RPMI7951 (cell line): ENCODE measurements around the gene TJP3. TPM values are rescaled to one million over a fixed set of nuclear protein-coding genes. Genes with fewer than 3 reads are reported as not detected.

Experiments used
- DNase-seq: peaks from one replicate; pipeline ENCODE4 v3.0.0-alpha.2; 2012; ENCODE audit warnings: low read depth
- total RNA-seq: library from RNA; depleted of rRNA; stranded (reverse); fragments of >200 nt; shearing (Covaris generic); gene quantifications from 2 replicates; pipeline ENCODE4 v1.2.3, GENCODE V29; 2014

TJP3 gene
- total RNA-seq, 1 experiment from 2014 or later: not detected

DNA sequence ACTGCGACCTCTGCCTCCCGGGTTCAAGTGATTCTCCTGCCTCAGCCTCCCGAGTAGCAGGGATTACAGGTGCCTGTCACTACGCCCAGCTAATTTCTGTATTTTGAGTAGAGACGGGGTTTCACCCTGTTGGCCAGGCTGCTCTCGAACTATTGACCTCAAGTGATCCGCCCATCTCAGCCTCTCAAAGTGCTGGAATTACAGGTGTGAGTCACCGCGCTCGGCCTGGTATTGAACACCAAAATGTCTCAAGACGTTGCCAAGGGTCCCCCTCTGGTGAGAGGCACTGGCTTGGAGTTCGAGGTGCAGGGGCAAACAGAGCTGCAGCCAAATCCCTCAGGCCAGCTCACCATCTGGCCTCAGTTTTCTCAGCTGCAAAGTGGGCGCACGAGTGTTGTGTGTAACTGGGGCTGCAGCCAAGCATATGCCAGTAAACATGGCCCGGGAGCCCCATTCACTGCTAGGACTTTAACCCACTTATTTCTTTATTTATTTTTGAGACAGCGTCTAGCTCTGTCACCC lies 8.0 kb downstream of the TJP3 start:
- DNase-seq: no peak

DNA sequence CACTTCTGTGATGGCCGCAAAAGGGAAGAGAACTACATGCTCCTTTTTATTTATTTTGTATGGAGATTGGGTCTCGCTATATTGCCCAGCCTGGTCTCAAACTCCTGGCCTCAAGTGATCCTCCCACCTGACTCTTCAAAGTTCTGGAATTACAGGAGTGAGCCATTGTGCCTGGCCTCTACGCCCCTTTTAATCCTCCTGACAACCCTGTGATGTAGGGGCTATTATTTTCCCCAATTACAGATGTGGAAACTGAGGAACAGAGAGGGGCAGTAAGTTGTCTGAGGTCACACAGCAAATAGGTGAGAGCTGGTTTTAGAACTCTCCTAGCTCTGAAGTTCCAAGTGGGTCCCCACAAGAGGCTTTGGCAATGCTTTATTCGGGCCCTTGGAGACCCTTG lies 11.7 kb downstream of the TJP3 start:
- no peak for DNase-seq

DNA sequence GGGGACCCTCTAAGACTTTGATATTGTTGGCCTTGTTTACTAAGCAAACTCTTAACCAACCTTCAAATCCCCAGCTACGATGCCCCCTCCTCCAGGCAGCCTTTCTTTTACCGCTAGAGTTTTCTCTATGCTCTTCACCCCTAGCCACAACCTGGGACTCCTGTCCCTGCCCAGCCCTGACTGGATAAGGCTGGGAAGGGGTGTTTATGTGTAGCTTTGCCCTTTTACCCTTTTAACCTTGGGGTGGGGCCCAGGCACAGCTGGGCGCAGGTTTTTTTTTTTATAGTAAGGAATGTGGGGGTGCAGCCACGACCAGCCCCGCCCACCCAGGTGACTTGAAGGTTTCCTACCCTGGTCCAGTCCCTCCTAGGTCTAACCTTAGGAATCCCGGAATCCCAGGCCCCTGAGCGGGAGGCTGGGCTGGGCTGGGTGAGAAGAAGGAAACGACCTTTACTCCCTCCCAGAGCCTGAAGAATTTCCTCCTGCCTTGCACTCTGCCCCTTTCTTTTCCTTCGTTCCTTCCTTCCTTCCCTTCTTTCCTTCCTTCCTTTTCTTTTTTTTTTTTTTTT lies 12.2 kb downstream of the TJP3 start:
- no peak for DNase-seq

DNA sequence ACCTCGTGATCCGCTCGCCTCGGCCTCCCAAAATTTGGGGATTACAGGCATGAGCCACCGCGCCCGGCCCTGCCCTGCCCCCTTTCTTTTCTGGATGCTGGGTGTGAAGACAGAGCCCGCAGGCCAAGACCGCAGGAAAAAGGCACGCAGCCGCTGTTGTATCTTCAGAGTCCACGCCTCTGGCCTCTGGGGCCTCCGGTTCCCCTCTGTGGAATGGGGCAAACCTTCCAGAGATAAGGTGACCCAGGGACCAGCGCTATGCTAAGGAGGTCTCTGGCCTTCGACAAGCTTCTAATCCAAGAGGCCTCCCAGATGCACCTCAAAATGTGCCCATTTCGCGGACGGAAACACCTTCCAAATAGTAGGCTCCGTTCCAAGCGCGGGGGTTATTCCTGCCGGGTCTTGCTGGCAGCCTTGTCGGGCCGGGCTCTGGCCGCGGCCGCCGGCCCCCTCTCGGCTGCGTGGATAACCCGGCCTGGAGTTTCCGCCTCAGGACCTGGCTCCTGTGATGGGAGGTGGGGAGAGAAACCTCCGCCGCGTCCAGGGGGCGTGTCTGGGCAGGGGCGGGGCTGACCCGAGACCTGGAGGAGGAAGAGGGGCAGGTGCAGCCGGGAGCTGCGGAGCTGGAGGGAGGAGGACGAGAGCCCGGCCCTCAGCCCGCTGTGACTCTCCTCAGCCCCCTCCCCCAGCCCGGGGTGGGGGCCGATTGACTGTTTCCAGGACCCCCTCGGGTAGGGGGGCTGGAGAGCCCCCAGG lies 13.1 kb downstream of the TJP3 start:
- DNase-seq: peak; percentile 71

DNA sequence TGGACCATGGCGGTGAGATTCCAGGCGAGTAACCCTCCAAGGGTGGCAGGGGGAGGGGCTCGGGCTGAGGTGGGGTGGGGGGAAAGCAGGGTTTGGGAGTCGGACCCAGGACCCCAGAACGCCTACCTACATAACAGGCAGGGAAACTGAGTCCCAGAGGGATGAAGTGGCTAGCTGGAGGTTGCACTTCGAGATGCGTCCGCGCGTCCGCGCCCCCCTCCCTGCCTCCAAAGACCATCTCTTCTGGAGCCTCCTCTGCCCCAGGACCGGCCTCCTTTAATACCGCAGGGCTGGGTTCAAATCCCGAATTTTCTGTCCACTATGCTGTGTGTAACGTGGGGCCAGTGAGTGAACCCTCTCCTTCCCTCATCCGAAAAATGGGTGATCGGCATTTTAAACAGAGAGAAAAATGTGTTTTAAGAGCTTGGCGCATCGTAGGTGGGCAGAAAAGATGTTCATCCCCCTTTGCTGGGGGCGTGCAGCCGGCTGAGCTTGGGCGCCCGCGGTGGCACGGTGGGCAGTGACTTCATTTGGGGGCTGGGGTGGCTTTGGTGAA lies 13.8 kb downstream of the TJP3 start:
- DNase-seq: no peak

DNA sequence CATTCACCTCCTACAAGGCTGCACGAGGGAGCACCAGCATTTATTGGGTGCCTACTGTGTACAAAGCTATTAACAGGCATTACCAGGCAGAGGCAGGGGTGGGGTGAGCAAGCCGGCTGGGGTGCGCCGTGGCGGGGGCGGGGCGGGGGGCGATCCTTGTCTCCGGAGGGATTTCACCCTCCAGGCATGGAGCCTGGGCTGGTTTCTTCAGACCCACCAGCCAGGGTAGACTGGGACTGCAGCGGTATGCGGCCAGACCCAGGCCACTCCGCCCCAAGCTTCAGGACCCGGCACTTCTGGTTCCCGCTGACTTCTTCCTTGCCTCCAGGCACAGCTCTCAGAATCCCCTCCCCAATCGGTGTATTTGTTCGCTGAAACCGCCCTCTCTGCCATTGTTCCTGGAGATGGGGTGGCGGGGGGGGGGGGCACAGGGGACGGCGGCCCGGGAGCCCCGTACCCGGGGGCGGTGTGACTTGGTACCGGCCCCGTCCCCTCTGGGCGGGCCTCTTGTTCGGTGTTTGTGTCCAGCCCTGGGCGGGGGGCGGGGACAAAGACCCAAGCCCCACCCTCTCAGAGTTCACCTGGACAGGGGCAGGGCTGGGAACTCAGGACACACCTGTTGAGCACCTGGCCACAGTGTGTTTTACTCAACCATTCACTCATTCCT lies 14.4 kb downstream of the TJP3 start:
- no peak for DNase-seq

DNA sequence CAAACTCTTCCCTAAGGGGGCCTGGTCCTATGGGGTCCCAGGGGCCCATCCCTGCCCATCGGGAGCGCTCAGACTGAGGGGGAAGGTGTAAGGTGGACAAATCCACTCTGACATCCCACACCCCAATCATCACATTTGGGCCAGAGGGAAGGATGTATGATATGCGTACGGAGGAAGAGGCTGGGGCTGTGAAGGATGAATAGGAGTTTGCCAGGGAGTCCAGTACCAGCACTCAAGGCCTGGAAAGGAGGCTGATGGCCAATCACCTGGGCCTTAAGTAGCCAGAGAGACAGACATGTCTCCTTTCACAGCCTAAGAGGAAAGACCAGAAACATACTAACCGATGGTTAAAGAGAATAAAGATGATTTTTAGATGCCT lies 14.9 kb downstream of the TJP3 start:
- DNase-seq: no peak

DNA sequence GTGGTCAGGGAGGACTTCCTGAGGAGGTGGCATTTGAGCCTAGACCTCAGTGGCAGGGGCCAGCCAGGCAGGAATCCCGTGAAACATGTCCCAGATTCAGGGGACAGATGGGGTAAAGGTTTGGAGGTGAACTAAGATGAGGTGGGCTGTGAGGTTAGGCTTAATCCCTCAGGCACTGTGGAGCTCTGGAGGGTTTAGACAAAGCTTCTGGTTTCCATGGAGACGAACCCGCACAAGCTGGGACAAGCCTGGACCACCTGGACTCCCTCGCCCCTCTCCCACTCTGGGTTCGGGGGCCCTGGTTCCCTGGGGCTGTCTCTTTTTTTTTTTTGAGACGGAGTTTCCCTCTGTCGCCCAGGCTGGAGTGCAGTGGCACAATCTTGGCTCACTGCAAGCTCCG lies 15.7 kb downstream of the TJP3 start:
- DNase-seq: no peak

DNA sequence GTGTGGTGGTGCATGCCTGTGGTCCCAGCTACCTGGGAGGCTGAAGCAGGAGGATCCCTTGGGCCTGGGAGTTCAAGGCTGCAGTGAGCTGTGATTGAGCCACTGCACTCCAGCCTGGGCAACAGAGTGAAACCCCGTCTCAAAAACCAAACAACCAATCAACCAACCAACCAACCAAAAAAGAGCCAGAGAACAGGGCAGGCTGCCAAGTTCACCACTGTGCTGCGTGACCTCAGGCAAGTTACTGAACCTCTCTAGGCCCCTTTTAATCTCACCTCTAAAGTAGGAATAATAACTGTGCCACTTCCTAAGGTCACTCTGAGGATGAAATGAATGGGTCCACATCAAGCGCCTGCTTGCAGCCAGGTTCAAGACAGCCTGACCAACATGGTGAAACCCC lies 16.9 kb downstream of the TJP3 start:
- no peak for DNase-seq

DNA sequence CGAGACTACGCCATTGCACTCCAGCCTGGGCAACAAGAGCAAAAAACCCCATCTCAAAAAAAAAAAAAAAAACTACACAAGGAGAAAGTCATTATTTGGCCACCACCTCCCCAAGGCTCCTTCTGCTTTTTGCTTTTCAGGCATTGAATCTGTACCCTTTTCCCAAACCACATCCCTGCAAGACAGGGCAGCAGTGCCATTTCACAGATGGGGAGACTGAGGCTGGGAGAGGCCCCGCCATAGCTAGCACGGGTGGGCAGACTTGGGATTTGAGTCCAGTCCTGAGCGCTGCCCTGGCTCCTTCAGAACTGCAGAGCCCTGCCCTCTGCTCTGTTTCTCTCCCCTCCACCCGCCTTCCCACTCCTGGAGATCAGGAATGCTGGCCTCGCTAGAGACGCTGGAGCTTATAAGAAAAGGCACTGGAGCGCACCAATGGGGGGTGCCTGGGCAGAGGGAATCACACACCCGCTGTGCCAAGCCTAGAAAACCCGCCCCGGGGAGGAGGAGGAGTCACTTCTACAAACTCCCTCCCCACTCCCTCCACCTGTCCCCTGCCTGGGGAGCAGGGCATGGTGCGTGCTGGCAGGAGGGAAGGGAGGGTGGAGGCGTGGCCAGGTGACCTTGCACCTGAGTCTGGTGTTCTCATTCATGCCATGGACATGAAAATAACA lies 17.6 kb downstream of the TJP3 start:
- peak; percentile 25 for DNase-seq

DNA sequence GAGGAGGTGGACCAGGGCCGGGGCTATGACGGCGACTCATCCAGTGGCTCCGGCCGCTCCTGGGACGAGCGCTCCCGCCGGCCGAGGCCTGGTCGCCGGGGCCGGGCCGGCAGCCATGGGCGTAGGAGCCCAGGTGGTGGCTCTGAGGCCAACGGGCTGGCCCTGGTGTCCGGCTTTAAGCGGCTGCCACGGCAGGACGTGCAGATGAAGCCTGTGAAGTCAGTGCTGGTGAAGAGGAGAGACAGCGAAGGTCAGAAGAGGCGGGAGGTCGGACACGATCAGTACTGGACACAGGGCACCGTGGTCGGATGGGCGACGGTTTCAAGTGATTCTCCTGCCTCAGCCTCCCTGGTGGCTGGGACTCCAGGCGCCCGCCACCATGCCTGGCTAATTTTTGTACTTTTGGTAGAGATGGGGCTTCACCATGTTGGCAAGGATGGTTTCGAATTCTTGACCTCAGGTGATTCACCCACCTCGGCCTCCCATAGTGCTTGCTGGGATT lies 22.3 kb downstream of the TJP3 start:
- no peak for DNase-seq

DNA sequence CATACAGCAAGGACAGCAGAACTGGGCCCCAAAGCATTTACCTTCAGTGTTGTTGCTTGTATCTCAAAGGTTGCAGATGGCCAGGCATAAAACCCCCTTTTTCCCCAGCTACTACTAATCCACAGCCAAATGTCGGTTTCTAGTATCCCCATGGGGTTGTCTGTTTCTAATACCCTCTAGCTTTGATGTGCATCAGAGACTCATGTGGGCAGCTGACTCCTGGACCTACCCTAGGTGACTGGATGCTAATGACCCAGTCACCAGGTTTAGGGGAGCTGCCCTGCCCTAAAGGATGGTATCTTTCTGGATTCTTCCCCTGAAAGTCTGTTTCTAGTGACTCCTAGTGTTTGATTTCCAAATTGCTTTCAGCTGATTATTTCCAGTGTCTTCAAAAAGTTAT lies 23.9 kb downstream of the TJP3 start:
- DNase-seq: no peak

DNA sequence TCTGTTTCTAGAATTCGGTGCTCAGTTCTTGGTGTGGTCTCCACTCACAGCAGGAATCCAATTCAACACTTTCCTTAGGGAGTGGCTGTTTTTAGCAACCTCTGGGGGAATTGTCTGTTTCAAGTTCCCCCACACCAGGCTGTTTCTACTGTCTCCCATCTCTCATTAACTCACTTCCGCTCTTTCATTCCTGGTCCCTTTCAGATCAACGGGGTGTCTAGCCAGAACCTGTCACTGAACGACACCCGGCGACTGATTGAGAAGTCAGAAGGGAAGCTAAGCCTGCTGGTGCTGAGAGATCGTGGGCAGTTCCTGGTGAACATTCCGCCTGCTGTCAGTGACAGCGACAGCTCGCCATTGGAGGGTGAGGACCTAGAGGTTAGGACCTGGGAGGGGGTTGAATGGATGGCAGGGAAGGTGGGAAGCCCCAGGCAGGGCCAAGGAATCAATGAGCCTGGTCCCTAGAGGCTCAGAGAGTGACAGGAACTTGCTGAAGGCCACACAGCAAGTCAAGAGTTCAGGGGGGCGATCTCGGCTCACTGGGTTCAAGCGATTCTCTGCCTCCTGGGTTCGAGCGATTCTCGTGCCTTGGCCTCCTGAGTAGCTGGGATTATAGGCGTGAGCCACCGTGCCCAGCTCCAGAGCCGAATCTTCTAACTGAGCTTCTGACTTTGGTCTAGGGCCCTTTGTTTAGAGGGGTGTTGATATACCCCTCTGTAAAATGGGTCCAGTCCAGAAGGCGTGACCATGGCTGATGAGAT lies 25.5 kb downstream of the TJP3 start:
- no peak for DNase-seq

DNA sequence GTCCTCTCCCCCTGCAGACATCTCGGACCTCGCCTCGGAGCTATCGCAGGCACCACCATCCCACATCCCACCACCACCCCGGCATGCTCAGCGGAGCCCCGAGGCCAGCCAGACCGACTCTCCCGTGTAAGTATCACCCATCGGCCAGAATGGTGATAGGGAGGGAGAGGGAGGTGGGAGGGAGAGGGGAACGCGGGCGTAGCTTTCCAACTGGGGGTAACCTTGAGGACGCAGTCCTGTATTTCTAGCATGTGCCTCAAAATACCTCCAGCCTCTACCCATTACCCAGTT lies 26.1 kb downstream of the TJP3 start:
- DNase-seq: no peak

DNA sequence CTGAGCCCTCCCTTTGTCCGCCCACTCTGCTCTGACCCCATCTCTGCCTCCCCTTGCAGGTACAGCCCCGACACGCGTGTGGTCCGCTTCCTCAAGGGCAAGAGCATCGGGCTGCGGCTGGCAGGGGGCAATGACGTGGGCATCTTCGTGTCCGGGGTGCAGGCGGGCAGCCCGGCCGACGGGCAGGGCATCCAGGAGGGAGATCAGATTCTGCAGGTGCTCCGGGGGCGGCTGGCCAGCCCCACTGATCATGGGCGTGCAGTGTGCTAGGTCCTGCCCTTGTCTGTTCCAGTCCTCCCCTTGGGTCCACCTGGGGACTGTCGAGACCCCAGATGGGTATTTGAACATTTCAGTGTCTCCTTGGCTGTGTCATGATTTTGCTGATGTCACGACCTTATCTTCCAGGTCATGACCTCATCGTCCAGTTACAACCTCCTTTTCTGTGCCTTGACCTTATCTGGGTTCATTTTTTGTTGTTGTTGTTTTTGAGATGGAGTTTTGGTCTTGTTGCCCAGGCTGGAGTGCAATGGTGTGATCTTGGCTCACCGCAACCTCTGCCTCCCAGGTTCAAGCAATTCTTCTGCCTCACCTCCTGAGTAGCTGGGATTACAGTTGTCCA lies 28.0 kb downstream of the TJP3 start:
- DNase-seq: no peak

DNA sequence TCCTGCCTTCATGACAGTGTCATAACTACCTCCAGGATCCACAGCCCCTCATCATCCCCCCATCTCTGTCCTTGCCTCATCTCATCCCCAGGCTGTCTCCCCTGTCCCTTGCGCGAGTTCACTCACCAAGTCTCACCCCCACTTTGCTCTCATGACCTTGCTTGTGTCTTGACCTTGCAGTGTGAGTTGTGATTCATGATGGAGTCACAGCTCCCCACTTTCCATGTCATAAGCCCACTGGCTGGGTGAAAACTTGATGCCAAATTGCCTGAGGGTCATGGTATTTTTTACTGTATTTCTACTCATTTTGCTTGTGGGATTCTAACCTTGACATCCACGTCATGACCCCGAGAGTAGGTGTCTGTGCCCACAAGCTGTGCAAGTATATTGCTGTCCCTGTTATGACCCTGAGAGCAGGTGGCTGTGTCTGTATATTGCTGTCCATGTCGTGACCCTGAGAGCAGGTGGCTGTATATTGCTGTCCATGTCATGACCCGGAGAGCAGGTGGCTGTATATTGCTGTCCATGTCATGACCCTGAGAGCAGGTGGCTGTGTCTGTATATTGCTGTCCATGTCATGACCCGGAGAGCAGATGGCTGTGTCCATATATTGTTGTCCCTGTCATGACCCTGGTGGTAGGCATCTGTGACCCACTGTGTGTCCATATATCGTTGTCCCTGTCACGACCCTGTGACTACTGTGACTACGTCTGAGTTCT lies 29.5 kb downstream of the TJP3 start:
- no peak for DNase-seq

DNA sequence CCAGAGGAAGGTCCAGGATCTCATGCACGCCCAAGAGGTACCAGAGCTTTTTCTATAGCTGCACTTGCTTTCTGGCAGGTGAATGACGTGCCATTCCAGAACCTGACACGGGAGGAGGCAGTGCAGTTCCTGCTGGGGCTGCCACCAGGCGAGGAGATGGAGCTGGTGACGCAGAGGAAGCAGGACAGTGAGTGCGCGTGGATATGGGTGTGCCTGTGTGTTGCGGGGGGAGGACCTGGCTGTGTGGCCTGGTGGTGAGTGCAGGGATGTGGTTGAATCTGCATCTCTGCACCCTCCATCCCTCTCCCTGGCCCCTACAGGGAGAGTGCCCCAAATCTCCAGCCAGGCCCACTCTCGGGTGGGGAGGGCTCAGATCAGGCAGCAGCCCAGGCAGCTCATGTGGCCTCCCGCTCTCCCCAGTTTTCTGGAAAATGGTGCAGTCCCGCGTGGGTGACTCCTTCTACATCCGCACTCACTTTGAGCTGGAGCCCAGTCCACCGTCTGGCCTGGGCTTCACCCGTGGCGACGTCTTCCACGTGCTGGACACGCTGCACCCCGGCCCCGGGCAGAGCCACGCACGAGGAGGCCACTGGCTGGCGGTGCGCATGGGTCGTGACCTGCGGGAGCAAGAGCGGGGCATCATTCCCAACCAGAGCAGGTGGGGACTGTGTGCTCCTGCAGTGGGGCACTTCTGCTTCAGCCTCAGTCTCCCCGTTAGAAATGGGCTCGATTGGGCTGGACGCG lies 30.5 kb downstream of the TJP3 start:
- DNase-seq: no peak

DNA sequence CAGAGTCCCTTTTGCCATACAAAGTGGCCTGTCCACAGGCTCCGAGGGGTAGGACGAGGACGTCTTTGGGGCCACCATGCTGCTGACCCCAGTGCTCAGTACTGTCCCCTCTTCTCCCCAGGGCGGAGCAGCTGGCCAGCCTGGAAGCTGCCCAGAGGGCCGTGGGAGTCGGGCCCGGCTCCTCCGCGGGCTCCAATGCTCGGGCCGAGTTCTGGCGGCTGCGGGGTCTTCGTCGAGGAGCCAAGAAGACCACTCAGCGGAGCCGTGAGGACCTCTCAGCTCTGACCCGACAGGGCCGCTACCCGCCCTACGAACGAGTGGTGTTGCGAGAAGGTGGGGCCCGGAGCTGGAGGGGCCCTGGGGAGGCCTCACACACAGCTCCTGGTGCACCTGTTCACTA lies 32.2 kb downstream of the TJP3 start:
- DNase-seq: no peak

DNA sequence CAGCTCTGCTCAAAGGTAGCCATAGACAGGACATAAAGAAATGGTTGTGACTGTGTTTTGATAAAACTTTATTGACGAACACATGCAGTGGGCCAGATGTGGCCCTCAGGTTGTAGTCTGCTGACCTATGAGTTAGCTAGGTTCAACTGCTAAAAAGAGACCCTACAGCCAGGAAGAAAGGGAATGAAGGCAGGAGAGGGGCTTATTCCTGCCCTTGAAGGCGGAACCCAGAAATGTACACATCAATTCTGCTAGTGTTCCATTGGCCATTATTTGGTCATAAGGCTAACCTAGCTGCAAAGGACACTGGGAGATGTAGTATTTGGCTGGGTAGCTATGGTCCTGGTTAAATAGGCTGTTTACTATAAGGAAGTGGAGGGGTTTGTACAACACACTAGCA lies 35.3 kb downstream of the TJP3 start:
- peak; percentile 19 for DNase-seq
